ENCODE measurements around the gene ATP2B2. TPM values are rescaled to one million over a fixed set of nuclear protein-coding genes. Genes with fewer than 3 reads are reported as not detected.

Gene ATP2B2
- polyA plus RNA-seq, 1 experiment: not detected

- Histone ChIP-seq H3K36me3 (ENCODE audit: control insufficient read depth, insufficient read depth, low read length) (no peaks in the 10 kb centered on the region), H3K4me3 (ENCODE audit: low read depth, low read length) (no peak overlapping the region), H3K27me3 (ENCODE audit: control insufficient read depth, insufficient read depth, low read length) (no peaks in the 10 kb centered on the region)
- no peak for TF ChIP-seq CTCF (IDR thresholded peaks at IDR 0.05; ENCODE audit: insufficient read depth, low read depth, low read length)
- DNase-seq (ENCODE audit: low read depth): no peak
- ChIA-PET POLR2A (no interaction called here), CTCF (interaction anchor here (0.8 to 5.1 kb wide), 2 partner anchors 10 to 12 kb away, joined by 3 to 36 read pairs; no protein-coding TSS in a partner anchor)
Observed at GRCh38 chr3:10356461-10356981, 148.9 kb downstream of the ATP2B2 start.

- DNase-seq (ENCODE audit: low read depth): no peak
- Histone ChIP-seq H3K36me3 (ENCODE audit: control insufficient read depth, insufficient read depth, low read length) (no peaks in the 10 kb centered on the region), H3K4me3 (ENCODE audit: low read depth, low read length) (no peak overlapping the region), H3K27me3 (ENCODE audit: control insufficient read depth, insufficient read depth, low read length) (no peaks in the 10 kb centered on the region)
- no peak for TF ChIP-seq CTCF (IDR thresholded peaks at IDR 0.05; ENCODE audit: insufficient read depth, low read depth, low read length)
- ChIA-PET POLR2A (no interaction called here), CTCF (interaction anchor here (1.1 to 1.7 kb wide), 2 partner anchors 7 to 10 kb away, joined by 3 to 4 read pairs; no protein-coding TSS in a partner anchor)
Observed at GRCh38 chr3:10354361-10355015, 150.9 kb downstream of the ATP2B2 start.

GRCh38 chr3:10353661-10354360, 151.6 kb downstream of the ATP2B2 start:
- H3K36me3 ChIP-seq (ENCODE audit: control insufficient read depth, insufficient read depth, low read length): no peaks in the 10 kb centered on the region
- DNase-seq (ENCODE audit: low read depth): no peak

GRCh38 chr3:10353160-10353559, 152.2 kb downstream of the ATP2B2 start:
- H3K4me3 ChIP-seq (ENCODE audit: low read depth, low read length): no peak overlapping the region
- H3K27me3 ChIP-seq (ENCODE audit: control insufficient read depth, insufficient read depth, low read length): no peaks in the 10 kb centered on the region
- no peak for TF ChIP-seq CTCF (IDR thresholded peaks at IDR 0.05; ENCODE audit: insufficient read depth, low read depth, low read length)
- DNase-seq (ENCODE audit: low read depth): no peak
- no peaks in the 10 kb centered on the region for H3K36me3 ChIP-seq (ENCODE audit: control insufficient read depth, insufficient read depth, low read length)
- POLR2A ChIA-PET: no interaction called here
- CTCF ChIA-PET: interaction anchor here (1.3 to 1.9 kb wide), 2 partner anchors 9 to 387 kb away, joined by 3 to 7 read pairs; no protein-coding TSS in a partner anchor

More at GRCh38 chr3:10353661-10354360, 151.6 kb downstream of the ATP2B2 start:
- Histone ChIP-seq H3K27me3 (ENCODE audit: control insufficient read depth, insufficient read depth, low read length) (no peaks in the 10 kb centered on the region), H3K4me3 (ENCODE audit: low read depth, low read length) (no peak overlapping the region)
- ChIA-PET CTCF (interaction anchor here (0.6 kb wide), 1 partner anchor 9 kb away, joined by 3 read pairs; no protein-coding TSS in a partner anchor), POLR2A (no interaction called here)
- TF ChIP-seq CTCF (IDR thresholded peaks at IDR 0.05; ENCODE audit: insufficient read depth, low read depth, low read length): no peak

Data from BJ (cell line).